Esophagus muscularis mucosa (tissue), 4 donors: ENCODE data around the gene ABHD16A. TPM values are rescaled to one million over a fixed set of nuclear protein-coding genes. Genes with fewer than 3 reads are reported as not detected.

ENCODE experiments used
- DNase-seq: peaks from one replicate; pipeline ENCODE4 v3.0.0-alpha.2; 2017; ENCODE audit errors: extremely low spot score
- H3K27ac ChIP-seq, 4 donors: fragments of 200-600 bp; sonication (generic); replicated peaks in 1 of 4; 1 replicate in 3 of 4; 2 replicates in 1 of 4; pipeline ENCODE4 v1.5.1; 2016 to 2019; ENCODE audit warnings: mild to moderate bottlenecking in 1 of 4
- H3K27me3 ChIP-seq, 4 donors: fragments of 200-600 bp; sonication (generic); one replicate each; pipeline versions ENCODE4 v1.5.1 to v1.6.0; 2016 to 2019
- H3K36me3 ChIP-seq, 4 donors: fragments of 200-600 bp; sonication (generic); one replicate each; pipeline ENCODE4 v1.5.1; 2016 to 2019
- H3K4me1 ChIP-seq, 4 donors: fragments of 200-600 bp; sonication (generic); one replicate each; pipeline ENCODE4 v1.5.1; 2016 to 2019
- H3K4me3 ChIP-seq, 4 donors: fragments of 200-600 bp; sonication (generic); 1 replicate in 2 of 4; 2 replicates in 2 of 4; pipeline ENCODE4 v1.5.1; 2016 to 2019; ENCODE audit warnings: mild to moderate bottlenecking in 4 of 4, moderate library complexity in 1 of 4
- H3K9me3 ChIP-seq, 4 donors: fragments of 200-600 bp; sonication (generic); 1 replicate in 3 of 4; 2 replicates in 1 of 4; pipeline ENCODE4 v1.5.1; 2016 to 2019
- EP300 ChIP-seq: sonication (generic); formaldehyde crosslinking; IDR thresholded peaks from one replicate; pipeline ENCODE4 v1.6.1; 2017; ENCODE audit warnings: antibody characterized with exemption
- POLR2A ChIP-seq: fragments of 450-650 bp; IDR thresholded peaks from one replicate; pipeline ENCODE4 v1.6.1; 2017; ENCODE audit warnings: antibody characterized with exemption, moderate library complexity, mild to moderate bottlenecking, low read depth
- POLR2AphosphoS5 ChIP-seq, 2 donors: sonication (generic); formaldehyde crosslinking; IDR thresholded peaks; one replicate each; pipeline ENCODE4 v1.6.1; 2017; ENCODE audit warnings: antibody characterized with exemption in 2 of 2
- WGBS: methylation state at CpG from one replicate; pipeline ENCODE4 v1.1.5; 2018; 5-methylcytosine and 5-hydroxymethylcytosine counted together
- intact Hi-C: fragments of 100-400 bp; cut with DNase I; formaldehyde crosslinking; loops from one replicate; pipeline ENCODE4 v1.15.1; 2023
- total RNA-seq, 4 donors: library from RNA; depleted of rRNA; stranded (reverse); fragments of >200 nt; gene quantifications; one replicate each; pipeline versions ENCODE4 v1.1.0 to v1.2.1, GENCODE V29; 2016
- TF ChIP-seq, protein P1 (sequence below), 3 experiments: fragments of 200-600 bp in 2 of 3; fragments of 450-650 bp in 1 of 3; sonication (generic) in 2 of 3; IDR thresholded peaks; one replicate each; pipeline ENCODE4 v1.5.1; 2017 to 2019; ENCODE audit warnings: antibody characterized with exemption in 3 of 3, mild to moderate bottlenecking in 2 of 3, moderate library complexity in 1 of 3

The ABHD16A gene
- total RNA-seq, 4 donors from 2014 or later = 44.9 to 57.9 (median 52.8) TPM

DNA sequence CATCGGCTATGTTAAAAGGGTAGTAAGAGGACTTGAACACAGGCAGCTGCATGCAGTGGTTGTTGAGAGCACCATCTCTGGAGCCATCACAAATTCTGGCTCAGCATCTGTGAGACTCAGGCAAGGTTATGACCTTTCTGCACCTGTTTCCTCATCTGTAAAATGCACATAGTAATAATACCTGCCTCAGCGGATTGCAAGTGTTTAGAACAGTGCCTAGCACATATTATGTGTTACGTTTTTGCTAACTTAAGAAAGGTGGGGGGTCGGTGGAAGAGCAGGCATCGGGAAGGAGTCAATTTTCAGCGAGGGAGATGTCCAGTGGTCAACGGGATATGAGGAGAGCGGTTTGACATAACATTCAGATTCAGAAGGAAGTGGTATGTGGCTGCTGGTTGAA, 25.2 kb downstream of the ABHD16A start:
- Histone ChIP-seq H3K9me3 (no peaks in the 10 kb centered on the region), H3K36me3 (peaks cover 0 to 13% (median 11%) of the 10 kb centered on the region in 4 donors), H3K4me3 (no peak overlapping the region), H3K27me3 (no peaks in the 10 kb centered on the region), H3K27ac (no peak overlapping the region), H3K4me1 (peaks cover 12 to 27% (median 22%) of the 10 kb centered on the region in 4 donors)
- intact Hi-C loops = no loop called here
- no peak for DNase-seq
- 78% methylated on average over 8 of the region's 8 CpGs for WGBS
- TF ChIP-seq POLR2A (no peak), EP300 (no peak), POLR2AphosphoS5 (IDR thresholded peaks at IDR 0.05) (no peak)
- TF ChIP-seq, protein P1, sequence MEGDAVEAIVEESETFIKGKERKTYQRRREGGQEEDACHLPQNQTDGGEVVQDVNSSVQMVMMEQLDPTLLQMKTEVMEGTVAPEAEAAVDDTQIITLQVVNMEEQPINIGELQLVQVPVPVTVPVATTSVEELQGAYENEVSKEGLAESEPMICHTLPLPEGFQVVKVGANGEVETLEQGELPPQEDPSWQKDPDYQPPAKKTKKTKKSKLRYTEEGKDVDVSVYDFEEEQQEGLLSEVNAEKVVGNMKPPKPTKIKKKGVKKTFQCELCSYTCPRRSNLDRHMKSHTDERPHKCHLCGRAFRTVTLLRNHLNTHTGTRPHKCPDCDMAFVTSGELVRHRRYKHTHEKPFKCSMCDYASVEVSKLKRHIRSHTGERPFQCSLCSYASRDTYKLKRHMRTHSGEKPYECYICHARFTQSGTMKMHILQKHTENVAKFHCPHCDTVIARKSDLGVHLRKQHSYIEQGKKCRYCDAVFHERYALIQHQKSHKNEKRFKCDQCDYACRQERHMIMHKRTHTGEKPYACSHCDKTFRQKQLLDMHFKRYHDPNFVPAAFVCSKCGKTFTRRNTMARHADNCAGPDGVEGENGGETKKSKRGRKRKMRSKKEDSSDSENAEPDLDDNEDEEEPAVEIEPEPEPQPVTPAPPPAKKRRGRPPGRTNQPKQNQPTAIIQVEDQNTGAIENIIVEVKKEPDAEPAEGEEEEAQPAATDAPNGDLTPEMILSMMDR (IDR thresholded peaks at IDR 0.05) = no peak

DNA sequence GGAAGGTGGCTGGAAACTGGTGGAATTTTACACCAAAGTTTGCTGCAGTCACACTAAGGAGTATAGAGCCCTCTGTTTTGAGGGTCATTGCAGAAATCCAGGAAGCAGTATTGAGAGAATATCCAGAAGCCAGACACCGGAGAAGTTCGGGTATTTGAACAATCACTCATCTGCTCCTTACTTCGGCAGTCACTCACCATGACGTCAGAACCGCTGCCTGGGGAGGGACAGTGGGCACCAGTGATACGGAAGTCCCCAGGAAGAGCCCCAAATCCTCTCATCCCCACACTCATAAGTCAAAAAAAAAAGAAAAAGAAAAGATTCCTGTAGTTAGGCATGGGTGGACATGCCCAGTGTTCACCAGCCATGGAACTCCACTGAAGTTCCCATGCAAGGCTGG, 26.2 kb downstream of the ABHD16A start:
- H3K4me3 ChIP-seq = no peak overlapping the region
- peaks cover 12 to 21% (median 19%) of the 10 kb centered on the region in 4 donors for H3K4me1 ChIP-seq
- intact Hi-C loops = no loop called here
- no peak overlapping the region for H3K27ac ChIP-seq
- H3K36me3 ChIP-seq = peaks cover 5 to 23% (median 21%) of the 10 kb centered on the region in 4 donors
- no peak for DNase-seq
- H3K9me3 ChIP-seq = no peaks in the 10 kb centered on the region
- WGBS = 64% methylated on average over 6 of the region's 6 CpGs
- no peaks in the 10 kb centered on the region for H3K27me3 ChIP-seq
- no peak for TF ChIP-seq POLR2AphosphoS5 (IDR thresholded peaks at IDR 0.05)
- TF ChIP-seq POLR2A = no peak
- no peak for TF ChIP-seq EP300
- TF ChIP-seq, protein P1 (IDR thresholded peaks at IDR 0.05) = no peak

DNA sequence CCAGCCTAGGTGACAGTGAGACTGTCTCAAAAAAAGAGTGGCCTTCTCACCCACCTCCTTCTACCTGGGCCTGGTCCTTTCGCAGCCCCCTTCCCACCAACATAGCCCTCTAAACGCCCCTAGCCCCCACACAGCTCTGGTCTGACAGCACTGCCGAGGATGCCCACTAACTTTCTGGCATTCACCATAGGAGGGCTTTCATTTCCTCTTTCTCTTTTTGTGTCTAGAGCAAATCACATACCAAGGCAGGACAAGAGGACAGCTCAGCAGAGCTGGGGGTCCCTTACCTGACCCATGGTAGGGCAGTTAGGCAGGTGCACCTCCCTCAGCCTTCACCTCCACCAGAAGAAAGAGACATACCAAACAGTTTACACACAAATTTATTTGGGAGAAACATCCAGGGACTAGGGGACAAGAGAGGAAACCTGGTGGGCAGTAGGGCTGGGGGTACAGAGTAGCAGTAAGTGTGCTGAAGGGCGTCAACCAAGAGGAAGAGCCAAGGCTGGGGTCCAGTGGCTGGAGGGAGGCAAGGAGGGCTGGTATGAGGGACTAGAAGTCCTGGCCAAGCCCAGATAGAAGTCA, 26.7 kb downstream of the ABHD16A start:
- peaks cover 12 to 16% (median 14%) of the 10 kb centered on the region in 4 donors for H3K4me1 ChIP-seq
- TF ChIP-seq, protein P1 (IDR thresholded peaks at IDR 0.05) = no peak
- no peak for TF ChIP-seq EP300
- TF ChIP-seq POLR2AphosphoS5 (IDR thresholded peaks at IDR 0.05) = no peak
- TF ChIP-seq POLR2A = no peak
- no peaks in the 10 kb centered on the region for H3K27me3 ChIP-seq
- H3K4me3 ChIP-seq = no peak overlapping the region
- no peak for DNase-seq
- H3K9me3 ChIP-seq = no peaks in the 10 kb centered on the region
- H3K36me3 ChIP-seq = peaks cover 10 to 28% (median 26%) of the 10 kb centered on the region in 4 donors
- intact Hi-C loops = no loop called here
- 77% methylated on average over 4 of the region's 4 CpGs for WGBS
- H3K27ac ChIP-seq = no peak overlapping the region

DNA sequence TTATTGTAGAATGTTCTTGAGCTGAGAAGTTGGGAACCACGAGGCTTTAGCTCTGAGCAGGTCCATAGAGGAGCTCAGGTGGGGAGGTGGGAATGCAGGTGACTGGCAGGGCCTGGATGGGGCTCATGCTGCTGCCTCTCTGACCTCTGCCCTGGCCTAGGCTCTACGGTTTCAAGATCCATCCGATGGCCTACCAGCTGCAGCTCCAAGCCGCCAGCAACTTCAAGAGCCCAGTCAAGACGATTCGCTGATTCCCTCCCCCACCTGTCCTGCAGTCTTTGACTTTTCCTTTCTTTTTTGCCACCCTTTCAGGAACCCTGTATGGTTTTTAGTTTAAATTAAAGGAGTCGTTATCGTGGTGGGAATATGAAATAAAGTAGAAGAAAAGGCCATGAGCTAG, 33.4 kb downstream of the ABHD16A start, which contains the start of gene LY6G5B:
Gene LY6G5B (plus strand): TSS at position 301 of the 400 bp plus-strand sequence. CDS start 975 bp downstream, outside the sequence.
- 92% methylated on average over 8 of the region's 8 CpGs for WGBS
- no peaks in the 10 kb centered on the region for H3K9me3 ChIP-seq
- DNase-seq = no peak
- no peaks in the 10 kb centered on the region for H3K27me3 ChIP-seq
- H3K36me3 ChIP-seq = peaks cover 46 to 75% (median 72%) of the 10 kb centered on the region in 4 donors
- no peak within 1 kb of the TSS for H3K27ac ChIP-seq
- intact Hi-C loops = no loop called here
- TF ChIP-seq, protein P1 (IDR thresholded peaks at IDR 0.05) = no peak
- no peak for TF ChIP-seq POLR2AphosphoS5 (IDR thresholded peaks at IDR 0.05)
- no peak for TF ChIP-seq POLR2A
- TF ChIP-seq EP300 = no peak
- no peak within 1 kb of the TSS for H3K4me3 ChIP-seq
- peaks cover 19 to 33% (median 27%) of the 10 kb centered on the region in 4 donors for H3K4me1 ChIP-seq
